SW 1271 (cell line): ENCODE results near the gene FAM240A.
"Not testable (repeated sequence)": the region's sequence is repeated elsewhere in the genome, so short reads cannot be mapped to it uniquely, and the experiment has no call there.

ENCODE experiments used
- DNase-seq, 2 experiments: peaks; one replicate each; lab custom pipeline; 2025; lab: John Stamatoyannopoulos, UW

The FAM240A gene

DNA sequence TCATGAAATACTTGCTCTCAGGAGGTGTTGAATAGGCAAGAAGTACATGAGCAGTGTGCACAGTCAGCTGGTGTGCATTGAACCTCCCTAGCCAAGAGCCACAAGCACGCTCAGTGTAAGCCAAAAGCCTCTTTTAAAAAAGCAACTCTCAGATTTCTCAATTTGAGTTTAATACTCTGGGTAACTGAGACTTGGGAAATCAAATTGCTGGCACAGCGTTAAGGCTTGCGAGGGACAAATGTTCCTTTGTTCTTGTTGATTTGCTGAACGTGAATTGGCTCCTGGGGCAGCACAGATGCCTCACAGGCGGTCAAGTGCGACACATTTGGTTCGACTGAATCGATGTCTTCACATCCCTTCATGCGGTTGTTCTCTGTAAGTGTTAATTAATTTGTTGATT, at the start of gene FAM240A:
Gene FAM240A, plus strand, starts transcription at position 202 of the 400 bp plus-strand sequence. Its CDS starts 159 bp downstream, at position 361.
- DNase-seq: no peak

DNA sequence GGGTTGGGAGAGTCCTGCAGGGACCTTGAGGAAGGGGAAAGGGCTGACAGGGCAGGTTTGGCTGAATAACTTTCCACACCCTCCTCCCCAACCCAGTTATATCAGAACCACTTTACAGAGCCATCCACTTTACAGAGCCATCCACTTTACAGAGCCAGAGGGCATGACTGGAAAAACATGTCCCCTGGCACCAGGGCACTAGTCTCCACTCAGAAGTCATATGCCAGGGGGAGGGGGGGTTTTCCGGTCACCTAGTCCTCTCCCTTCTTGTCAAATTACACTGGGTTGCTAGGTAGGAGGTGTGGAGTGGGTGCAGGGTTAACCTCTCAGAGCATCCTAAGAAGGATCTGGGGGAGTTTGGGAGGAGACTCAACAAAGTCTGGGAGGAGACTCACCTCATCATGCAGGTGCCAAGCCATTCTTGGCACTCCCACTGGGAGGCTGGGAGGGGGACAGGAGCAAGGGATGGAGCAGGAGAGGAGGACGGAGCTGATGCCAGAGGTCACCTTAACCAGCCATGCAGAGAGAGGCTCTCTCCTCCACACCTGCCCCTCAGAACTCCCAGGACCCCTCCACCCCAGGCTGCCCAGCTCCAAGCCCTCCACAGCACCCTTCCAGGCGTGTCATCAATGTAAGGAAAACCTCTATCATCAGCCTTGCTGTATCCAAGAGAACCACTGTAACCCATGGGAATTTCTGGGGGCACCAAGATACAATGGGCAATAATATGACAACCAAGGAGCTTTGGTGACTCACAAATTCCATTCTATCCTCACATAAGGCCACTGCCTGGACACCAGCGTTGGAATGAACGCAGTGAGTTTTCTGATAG, 47.9 kb upstream of the FAM240A start:
- DNase-seq: no peak

DNA sequence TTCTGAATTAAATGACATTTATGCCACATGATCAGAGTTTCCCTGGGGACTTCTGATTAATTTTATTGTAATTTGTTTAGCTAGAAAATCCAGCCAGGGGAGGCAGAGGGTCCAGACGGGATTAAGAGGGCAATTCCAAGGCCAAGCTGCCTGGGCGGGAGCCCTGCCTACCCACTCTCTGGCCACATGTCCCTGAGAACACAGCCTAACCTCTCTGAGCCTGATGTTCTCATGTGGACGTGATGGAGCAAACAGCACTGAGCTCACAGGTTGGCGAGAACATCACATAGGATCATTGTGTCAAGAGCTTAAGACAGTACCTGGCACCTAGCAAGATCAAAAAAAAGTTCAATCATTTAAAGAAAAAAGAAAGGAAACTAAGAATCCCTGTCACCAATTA, 47.2 kb upstream of the FAM240A start:
- DNase-seq: no peak

DNA sequence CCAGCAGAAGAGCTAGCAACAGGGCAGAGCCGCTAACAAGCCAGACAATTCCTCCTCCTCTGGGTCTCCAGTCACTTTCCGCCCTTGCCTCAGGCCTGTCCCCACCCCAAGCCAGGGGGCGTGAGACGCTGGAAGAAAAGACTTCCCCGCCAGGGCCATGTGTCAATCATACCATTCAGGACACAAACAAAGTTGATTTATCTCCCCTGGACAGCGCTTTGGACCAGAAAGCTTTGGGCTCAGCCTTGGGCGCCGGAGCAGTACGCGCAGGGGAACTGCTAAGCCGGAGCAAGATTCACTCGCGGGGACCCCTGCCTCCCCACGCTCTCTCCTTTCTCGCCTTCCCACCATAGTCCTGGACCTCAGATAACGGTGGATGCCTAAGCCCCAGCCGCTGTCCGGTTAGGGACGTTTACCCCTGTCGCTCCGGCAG, 46.7 kb upstream of the FAM240A start:
- DNase-seq: no peak

DNA sequence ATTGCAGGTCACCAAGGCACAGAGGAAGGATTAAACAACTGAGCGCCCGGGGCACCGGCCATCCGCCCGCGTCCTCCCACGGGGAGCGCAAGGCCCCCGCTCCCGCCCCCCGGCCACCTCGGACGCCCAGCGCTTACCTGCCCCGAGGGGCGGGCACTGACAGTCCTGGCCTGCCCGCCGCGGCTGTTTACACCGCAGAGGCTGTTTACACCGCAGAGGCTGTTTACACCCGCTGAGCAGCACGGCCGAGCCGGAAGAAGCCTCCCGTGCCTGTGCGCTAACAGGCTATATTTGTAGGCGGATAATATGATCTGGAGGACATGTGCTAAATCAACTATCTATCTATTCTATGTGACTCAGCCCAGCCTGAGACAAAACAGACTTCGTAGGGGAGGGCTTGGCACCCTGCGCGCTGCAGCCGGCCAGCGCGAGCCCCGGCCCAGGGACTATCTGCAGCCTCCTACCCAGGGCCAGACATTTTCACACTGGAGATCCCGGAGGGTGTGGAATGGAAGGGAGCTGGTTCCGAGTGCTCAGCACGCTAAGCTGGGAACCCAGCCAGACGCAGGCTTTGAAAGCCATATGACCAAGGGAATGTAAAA, 46.2 kb upstream of the FAM240A start, which contains the start of gene LRRC2:
Gene LRRC2, minus strand, starts transcription at position 263 of the 602 bp plus-strand sequence. CDS start 14,711 bp downstream, outside the sequence.
- DNase-seq: no peak

DNA sequence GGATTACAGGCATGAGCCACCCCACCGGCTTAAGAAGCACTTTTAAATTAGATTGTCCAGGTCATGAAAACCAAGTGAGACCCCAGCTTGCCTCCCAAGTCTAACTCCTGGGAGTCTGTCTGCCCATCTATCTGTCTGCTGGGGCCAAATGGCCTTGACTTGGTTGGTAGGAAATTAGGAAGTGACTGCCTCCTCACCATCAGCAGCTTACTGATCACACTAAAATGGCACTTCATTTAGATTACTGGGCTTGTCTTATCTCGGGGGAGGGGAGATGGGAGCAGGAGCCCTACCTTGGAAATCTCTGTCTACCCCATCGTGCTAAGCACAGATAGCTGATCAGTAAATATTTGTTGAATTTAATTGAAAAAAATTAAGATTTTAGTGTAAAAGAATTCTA, 40.6 kb upstream of the FAM240A start:
- DNase-seq: no peak

DNA sequence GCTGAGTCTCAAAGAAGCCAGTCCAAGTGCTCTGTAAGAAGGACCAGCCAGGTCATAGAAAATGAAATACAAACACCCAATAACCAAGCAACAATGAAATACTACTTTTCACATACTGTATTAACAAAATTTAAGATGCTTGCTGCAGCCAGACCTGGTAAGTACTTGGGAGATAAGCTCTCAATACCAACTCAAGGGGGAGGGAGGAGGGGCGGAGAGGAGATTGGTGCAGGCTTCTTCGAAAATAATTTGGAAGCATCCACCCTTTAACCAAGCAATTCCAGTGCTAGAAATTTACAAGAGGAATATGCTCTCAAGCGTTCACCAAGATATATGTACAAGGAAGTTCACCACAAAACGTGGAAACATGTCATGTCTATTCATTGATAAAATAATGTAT, 38.6 kb upstream of the FAM240A start:
- DNase-seq: no peak

DNA sequence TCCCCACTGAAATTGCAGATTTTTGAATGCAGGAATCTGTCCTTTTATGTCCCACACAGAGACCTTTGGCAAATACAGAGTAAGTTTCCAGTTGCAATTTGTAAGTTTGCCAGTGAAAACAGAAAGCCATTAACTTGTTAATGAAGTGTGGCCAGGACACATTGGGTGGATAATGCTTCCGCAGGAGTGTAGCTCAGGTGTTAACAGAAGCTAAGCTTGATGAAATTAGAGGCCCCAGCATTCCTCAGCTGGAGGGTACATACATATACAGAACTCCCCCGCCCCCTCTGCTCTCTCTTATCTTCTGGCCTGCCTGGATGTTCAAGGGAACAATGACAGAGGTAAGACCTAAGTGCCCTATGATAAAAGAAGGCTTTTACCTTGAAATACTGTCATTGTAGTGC, 38.1 kb upstream of the FAM240A start:
- no peak for DNase-seq

DNA sequence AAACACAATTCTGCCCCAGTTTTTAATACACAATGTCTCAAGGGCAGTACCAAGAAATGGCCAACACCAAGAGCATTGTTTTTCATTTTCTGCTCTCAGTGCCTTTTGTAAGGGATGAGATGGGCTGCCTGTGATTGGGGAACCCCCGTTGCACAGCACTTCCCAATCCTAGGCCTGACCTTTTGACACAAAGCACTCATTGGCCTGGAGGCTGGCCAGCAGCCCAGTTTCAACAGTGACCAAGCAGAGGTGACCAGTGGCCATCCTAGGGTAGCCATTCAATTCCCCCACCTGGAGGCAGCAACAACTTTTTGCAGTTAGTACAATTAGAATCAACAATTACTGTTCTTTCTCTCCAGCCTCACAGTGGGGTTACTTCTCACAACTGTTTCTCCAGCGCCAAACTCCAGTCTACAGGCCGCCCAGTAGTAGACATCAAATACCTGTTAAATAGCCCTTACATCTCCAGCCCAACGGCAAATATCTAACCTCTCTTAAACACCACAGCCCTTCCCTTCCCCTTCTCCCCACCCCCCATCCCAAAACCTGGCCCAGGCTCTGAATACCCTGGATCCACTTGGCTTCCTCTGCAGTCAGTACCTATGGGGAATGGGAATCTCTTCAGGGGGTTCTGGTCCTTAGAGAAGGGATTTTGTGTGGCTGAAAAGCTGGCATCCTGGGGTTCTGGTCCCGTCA, 37.3 kb upstream of the FAM240A start:
- DNase-seq: no peak

DNA sequence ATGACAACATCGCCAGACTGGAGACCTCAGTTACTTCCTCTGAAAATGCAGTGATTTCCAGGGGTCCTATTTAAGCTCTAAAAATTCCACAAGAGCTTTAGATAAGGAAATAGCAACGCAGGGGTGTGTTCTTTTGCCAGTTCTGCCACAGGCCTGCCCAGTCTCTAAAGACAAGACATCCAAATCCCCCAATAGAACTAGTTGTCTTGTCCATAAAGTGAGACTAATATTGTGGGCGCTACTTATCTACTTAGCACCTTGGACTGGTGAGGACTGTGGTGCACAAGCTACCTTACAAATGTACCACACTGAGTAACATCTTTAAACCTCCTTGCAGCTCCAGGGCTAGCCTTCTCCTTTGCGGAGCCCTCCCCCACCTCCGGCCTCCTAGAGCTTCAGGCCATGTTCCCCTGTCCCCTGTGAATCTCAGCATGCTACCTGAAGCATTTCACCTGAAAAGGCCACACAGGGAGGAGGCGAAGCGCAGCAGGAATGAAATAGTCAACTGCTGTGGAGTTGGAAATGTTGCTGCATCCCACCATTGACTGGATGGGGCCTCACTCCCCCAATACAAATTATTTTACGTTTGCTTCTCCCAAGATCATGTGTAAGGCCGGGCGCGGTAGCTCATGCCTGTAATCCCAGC, 36.6 kb upstream of the FAM240A start:
- DNase-seq: no peak

DNA sequence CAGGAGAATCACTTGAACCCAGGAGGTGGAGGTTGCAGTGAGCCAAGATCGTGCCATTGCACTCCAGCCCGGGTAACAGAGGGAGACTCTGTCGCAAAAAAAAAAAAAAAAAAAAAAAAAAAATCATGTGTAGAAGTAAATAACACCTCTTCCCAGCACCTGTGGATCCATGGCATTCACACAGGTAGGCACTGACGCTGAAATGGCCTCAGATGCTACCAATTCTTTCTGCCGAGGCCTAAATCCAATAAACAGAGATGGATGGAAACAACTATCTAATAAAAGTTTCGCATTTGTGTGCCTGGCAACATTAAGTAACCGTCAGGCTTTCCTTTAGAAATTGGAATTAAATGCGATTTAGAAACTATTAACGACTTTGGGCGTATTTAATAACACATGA, 35.9 kb upstream of the FAM240A start:
- DNase-seq: no peak

DNA sequence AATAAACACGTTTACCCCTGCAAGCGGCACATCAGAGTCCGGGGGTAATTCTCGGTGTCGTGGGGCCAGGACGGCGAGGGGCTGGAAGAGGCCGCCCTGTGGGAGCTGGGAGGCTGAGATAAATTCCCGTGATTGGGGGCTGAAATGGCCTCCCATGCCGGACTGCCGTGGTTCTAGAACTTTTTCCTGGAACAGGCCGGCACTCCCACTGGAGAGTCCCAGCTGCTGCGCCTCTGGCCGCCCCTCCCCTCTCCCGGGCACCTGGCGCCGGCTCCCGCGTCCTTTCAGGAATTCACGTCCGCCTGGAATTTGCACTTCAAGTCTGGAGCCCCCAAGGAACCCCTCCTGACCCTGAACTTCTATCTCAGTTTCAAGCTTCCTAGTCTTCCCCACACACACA, 35.4 kb upstream of the FAM240A start:
- DNase-seq: no peak

DNA sequence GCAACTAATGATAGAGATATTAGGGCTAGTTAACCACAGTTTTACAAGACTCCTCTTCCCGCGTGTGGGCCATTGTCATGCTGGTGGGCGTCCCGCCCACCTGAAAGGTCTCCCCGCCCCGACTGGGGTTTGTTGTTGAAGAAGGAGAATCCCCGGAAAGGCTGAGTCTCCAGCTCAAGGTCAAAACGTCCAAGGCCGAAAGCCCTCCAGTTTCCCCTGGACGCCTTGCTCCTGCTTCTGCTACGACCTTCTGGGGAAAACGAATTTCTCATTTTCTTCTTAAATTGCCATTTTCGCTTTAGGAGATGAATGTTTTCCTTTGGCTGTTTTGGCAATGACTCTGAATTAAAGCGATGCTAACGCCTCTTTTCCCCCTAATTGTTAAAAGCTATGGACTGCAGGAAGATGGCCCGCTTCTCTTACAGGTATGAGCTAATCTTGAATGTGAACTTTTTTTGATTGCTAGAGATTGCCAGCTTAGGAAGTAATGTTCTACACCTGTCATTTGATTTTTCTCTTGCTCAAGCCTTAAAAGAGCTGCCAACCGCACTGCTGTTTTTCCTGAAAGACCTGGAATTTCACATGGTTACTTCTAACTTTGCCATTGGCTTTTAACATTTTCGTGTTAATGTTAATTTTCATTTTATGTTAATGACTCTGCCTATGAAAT, 34.6 kb upstream of the FAM240A start:
- not testable (repeated sequence) for DNase-seq

DNA sequence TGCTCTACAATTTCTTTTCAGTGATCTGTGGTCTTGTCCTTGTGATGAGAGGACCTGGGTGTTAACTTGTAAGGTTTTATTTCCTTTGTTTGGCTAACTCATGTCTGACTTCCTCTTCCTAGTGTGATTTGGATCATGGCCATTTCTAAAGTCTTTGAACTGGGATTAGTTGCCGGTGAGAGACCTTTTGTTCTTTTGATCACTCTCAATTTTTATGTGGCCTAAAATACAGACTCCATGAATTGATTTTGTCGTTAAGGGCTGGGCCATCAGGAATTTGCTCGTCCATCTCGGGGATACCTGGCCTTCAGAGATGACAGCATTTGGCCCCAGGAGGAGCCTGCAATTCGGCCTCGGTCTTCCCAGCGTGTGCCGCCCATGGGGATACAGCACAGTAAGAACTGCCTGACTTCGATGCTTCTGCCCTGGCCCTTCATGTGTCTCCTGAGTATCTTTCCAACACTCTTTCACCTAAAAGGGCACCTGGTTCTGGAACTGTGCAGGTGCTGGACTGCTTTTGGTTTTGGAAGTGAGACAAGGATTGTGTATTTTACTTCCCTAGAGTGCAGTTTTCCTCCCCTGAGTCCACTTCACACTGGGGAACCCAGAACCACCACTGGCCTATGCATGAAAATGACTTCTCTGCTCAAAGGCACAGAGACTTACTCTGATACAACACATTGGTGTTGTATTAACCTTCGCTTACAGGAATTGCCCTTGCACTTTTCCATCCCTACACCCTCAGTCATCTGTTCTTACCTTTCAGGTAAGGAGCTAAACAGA, 33.2 kb upstream of the FAM240A start:
- no peak for DNase-seq

DNA sequence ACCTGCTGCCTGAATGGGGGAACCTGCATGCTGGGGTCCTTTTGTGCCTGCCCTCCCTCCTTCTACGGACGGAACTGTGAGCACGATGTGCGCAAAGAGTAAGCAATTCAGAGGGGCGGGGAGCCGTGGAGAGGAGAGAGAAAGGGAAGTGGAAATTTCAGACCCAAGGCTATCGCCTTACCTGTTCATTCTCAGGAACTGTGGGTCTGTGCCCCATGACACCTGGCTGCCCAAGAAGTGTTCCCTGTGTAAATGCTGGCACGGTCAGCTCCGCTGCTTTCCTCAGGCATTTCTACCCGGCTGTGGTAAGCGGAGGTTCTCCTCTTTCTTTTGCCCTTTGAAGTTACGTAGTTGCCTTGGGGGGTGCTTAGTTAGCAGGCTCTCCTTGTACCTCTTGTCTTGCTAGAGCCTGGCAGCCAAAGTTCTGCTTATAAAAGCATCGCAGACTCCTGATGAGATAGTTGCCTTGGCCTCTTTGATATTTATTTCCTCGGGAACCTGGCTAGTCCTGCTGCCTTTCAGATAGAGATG, 32.5 kb upstream of the FAM240A start:
- DNase-seq: no peak

DNA sequence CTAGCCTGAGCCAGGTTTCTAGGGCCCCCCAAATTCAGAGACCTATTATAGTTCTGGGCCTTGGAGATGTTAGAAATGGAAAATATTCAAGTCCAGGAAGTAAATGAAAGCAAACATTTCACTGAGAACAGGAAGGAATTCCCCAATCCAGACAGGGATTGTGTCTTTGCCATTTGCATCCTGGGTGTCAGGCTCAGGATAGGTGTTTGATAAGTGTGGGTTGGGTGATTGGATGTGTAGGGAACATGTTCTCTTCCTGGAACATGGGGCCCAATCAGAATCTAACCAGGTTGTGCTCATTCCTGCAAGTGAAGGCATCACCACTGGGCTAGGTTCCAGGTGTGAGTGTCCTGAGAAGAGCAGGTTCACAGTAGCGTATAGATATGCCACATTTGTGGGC, 31.6 kb upstream of the FAM240A start:
- DNase-seq: no peak

DNA sequence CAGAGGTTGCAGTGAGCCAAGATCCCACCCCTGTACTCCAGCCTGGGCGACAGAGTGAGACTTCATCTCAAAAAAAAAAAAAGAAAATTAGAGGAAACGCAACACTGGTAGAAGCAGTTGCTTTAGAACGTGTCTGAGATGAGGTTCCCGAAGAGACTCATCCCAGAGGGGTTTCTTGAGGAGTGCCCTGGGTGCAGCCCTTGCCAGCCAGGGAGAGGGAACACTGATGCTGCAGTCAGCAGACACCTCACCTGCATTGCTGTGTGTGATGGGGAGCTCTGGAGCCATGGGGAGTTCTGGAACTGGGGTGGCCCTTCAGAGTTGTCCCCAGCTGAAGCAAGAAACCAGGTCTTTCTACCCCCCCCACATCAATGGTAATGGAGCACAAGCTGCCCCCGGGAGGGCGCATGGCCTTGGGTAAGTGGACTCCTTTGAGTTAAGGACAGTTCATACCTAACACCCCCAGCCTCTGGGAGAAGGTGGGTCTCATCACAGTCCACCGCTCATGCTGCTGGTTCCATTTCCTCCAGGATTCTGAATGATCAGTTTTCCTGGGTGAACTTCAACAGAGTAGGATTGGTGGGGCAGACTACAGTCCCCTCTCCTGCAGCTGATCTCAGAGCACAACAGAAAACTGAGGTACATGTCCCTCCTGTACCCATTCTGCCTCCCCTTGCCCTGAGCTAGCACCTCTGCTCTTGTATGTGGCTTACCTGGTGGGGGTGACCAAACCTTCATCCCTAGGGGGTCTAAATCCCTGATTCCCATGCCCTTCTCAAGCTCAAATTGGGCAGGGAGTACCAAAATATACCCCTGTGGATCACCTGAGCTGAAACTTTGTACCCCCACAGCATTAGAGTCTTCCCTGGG, 27.5 kb upstream of the FAM240A start:
- no peak for DNase-seq

DNA sequence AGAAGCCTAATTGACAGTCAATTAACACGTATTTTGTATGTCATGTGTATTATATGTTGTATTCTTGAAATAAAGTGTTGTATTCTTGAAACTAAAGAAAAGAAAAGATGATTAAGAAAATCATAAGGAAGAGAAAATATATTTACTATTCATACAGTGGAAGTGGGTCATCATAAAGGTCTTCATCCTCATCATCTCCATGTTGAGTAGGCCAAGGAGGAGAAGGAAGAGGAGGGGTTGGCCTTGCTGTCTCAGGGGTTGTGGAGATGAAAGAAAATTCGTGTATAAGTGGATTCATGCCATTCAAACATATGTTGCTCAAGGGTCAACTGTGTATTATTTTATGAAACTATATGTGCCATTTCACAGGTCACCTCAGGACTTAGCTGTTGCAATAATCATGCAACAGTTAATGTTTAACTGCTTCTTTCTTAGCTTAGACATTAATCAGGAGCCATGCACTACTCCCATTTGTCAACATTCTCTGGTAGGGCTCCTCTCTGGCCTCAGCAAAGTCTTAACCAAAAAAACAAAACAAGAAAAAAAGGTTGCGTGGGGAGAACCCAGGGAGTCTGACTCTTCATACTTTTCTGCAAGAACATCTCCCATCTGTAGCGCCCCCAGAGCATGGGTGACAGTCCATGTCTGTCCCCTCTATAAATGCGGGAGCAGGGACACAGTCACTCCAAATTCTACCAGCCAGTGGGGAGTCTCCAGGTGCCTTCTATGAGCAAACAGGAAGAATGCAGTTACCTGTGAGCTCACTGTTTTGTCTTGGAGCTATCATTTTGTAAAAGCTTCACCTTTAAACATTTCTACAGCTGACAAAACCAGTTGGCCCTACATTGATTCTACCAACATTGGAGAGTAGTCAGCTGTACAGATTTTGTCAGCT, 26.3 kb upstream of the FAM240A start:
- DNase-seq: no peak
